Midbrain (tissue), 1 donor: Measurements from ENCODE around the gene NCKAP5.
"Not testable (repeated sequence)": the region's sequence is repeated elsewhere in the genome, so short reads cannot be mapped to it uniquely, and the experiment has no call there.

ENCODE experiments used
- DNase-seq: peaks from one replicate; lab custom pipeline; 2025; lab: John Stamatoyannopoulos, UW

The NCKAP5 gene

DNA sequence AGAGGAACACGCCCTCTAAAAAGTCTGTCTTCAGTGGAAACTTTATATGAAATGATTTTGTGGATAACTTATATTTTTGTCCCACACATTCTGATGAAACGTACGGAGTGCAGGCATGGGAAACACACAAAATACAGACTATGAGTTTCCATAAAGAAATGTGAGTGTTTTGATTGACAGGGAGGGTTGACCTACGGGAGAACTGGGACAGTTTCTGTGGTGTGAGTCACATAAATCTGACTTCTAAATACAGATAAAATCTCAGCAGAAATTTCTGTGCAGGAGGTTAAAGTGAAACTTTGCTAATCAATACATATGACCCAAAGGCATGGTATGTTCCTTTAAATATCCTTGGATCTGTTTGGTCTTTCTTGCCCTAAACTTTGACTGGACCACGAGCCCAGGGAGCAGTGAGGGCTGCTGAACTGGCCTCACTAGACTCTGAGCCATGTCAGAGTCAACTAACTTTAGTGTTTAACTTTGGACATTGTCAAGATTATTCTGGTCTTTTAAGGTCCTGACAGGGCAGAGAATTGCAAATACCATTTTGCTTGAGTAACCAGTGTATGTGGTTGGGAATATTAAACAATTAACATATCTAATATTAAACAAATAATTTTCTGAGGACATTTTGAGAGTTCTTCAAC lies 691.4 kb downstream of the NCKAP5 start:
- no peak for DNase-seq

DNA sequence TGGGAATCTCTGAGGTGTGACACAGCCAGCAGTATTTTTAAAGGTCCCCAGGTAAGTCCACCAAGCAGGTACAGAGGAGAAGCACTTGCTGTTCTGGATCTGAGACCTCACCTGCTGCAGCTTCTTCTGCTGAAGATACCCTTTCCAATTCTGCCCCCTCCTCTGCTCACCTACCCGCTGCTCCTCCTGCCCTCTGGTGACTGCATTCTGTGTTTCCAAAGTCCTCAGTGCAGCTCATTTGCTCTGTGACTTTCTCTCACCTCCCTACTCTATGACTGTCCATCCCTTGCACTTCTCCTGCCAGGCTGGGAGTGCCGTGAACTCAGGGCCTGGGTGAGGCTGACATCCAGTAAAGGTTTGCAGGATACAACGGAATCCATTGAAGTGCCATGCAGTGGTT lies 693.1 kb downstream of the NCKAP5 start:
- DNase-seq = no peak

DNA sequence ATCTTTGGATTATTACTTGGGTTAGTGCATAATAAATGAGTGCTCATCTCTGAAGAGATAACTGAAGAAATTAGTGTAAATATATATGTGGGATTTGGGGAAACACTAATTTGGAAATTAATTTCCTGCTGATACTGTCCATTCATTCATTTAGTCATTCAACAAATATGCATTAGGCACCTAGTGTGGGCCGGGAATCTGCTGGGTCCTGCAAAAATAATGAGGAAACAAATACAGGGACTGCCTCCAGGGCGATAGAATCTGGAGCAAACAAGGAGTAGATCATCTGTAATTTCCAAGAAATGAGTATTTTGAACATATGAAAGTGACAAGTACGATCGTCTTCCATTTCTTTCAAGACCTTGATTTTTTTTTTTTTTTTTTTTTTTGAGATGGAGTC lies 694.5 kb downstream of the NCKAP5 start:
- no peak for DNase-seq

GRCh38 chr2:132871831-132872230 lies 696.4 kb downstream of the NCKAP5 start:
- no peak for DNase-seq

DNA sequence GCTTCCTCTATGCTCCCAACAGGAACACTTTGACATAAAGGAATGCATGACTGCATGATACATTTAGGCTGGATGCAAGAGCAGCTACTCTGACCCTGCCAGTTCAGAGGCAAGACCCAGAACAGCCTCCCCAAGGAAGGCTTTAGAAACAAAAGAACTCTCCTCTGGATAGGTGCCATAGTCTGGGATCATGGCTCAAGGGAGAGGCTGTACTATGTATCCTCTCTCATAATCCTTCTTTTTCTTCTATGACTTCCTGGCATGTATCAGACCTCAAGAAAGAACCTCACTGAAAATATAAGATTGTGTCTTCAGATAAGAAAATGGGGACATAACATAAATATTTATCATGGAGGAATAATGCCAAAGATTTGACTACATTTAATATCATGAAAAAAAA lies 704.3 kb downstream of the NCKAP5 start:
- DNase-seq = no peak

GRCh38 chr2:132860220-132860619 lies 708.0 kb downstream of the NCKAP5 start:
- no peak for DNase-seq

DNA sequence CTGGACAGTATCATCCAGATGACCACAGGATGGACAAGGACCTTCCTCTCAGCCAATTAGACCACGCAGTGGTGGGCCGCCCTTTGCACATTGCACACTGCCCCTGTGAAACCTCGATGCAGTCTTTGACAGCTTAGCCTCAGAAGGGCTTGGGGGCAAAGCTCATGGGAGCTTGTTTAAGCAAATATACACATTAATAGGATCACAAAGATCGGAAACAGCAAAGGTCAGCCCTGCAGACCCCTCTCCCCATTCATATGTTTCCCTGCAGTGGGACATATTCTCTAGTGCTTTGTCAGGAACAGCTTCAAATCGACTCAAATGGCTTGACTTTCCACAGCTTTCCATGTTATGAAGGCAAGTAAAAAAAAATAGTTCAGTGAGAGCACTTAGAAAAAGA lies 708.7 kb downstream of the NCKAP5 start:
- DNase-seq = no peak

DNA sequence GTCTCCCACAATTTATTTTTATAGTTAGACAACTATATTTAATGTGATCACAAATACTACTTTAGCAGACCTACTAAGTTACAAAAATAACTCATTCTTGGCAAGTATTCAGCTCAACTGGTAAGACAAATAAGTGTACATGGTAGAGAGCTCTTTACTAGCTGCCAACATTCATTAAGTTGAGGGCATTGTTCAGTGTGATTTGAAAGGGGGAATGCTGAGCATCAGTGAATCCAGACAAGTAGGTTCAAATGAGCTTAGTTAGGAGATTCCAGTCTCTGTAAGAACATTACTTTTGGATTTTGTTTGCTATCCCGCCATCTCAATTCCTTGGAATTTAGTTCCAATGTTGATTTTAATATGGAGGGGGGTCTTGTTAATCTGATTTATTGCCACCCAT lies 710.9 kb downstream of the NCKAP5 start:
- DNase-seq = no peak

DNA sequence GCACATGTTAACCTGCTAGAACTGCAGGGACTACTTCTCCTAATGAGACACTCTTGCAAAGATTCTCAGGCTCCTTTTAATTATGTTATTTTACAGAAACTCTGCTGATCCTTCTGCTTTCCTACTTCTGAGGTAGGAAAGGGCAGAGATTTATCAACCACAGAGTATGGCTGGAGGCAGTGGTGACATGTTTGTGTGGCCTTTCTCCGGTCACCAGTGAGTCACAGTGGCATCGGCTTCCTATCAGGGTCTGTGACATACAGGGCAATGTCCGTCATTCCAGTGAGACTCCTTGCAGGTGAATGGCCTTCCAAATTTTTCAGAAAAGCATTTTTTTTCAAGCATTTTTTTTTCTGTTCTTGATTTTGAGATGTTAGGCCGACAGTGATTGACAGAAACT lies 717.6 kb downstream of the NCKAP5 start:
- no peak for DNase-seq

- DNase-seq = no peak
Observed at GRCh38 chr2:132849118-132849517, 719.1 kb downstream of the NCKAP5 start.

GRCh38 chr2:132845339-132845738 lies 722.9 kb downstream of the NCKAP5 start:
- DNase-seq = no peak

DNA sequence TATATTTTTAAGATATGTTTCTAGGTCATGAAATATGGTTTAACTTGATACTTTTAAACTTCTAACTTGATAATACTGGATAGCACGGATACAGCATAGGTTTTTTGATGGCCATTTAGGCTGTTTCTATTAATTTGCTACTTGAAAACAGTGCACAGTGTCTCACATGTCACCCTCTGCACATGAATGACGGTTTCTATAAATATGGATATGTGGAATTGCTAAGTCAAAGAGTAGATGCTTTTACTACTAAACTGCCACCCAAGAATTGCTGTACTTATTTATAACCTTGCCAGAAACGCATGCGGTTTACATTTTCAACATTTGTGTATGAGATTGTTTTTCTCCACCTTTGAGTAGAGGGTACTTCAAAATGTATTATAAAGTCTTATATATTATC lies 723.7 kb downstream of the NCKAP5 start:
- DNase-seq = no peak

DNA sequence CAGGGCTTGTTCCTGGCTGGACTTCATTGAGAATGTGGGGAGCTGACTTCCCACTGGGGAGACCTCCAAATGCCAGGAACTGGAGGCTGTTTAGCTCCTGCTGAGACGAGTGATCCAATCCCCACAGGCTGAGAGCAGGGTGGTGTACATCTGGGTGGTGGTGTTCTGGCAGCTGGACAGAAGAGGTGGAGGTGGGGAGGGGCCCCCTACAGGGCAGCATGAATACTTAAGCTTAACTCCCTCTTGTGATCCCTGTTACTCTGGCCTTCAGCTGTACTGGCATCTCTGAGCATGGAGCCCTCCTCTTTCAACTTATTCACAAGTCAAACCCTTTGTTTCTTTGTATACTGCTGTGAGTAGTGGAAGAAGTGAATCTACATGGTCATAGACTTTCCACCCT lies 730.5 kb downstream of the NCKAP5 start:
- DNase-seq = no peak

DNA sequence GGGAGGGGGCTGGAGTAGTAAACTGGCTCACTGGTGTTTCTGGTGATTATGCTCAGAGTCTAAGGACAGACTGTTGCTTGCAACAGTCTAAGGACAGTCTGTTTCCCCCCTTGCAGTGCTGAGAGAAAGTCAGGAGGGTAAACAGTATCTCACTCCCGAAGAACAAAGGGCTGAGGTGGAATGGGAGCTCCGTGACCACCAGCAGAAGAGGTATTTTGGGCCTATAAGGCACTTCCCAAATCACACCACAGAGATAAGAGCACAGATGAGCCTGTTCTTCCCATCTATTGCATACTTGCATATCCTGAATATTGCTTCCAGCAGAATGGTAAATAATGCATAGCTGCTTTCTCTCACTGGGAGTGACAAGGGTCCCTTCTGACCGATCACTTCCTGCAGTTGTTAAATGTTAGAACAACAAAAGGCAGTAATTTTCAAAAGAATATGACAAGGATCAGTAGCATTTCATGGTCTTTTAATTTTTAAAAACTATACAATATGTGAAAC lies 737.9 kb downstream of the NCKAP5 start:
- DNase-seq = no peak

GRCh38 chr2:132825601-132826000 lies 742.7 kb downstream of the NCKAP5 start:
- no peak for DNase-seq

- no peak for DNase-seq
Observed at GRCh38 chr2:132824716-132825115, 743.5 kb downstream of the NCKAP5 start.

DNA sequence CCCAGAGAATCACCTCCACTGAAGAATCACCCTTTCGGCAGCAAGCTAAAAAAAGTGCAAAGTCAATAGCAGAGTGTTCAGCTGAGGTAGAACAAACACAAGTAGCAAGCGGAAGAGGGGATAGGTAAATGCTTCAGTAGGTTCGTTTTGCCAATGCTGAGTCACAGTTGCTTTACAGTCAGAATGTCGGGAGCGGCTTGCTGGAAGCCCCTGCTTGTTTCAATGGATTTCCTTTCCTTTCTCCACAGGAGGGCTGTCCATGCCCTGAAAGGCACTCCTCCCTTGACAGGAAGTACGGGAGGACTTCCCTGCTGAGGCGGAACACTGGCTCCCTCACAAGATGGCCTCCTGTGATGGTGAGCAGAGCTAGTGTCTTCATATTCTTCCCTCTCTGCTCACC lies 752.0 kb downstream of the NCKAP5 start:
- DNase-seq = no peak

DNA sequence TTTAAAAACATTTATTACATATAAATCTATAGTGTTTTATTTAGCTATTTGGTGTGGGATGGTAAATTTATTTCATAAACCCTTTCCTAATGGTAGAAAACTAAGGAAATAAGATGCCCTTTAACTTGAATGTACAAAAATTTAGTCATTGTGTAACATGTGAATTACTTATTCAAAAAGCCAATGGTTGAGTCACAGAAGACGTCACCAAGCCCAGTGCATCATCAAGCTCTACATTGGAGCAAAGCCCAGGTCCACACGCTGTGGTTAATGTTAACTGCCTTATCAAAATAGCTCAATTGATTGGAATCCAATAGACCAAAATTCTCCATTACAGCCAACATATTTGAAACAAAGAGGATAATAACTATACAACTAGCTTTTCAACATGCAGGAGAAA lies 752.7 kb downstream of the NCKAP5 start:
- no peak for DNase-seq

GRCh38 chr2:132814651-132815050 lies 753.6 kb downstream of the NCKAP5 start:
- DNase-seq = peak; percentile 5

DNA sequence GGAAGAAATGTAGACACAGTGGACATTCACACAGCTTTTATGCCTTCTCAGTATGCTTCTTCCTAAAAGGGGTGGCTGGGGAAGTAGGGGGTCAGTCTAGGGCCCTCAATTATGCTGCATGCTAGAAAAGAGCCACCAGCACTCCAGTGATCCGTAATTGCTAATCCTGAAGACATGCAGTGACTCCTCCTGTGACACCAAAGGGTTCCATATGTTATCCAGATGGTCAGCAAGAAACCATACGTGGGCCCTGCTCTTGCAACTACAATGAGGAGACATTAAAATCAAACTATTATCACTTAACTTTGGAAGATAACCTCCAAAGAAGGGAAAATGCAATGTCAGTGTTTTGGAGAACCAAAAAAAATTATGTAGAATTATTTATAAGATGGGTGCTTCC lies 754.8 kb downstream of the NCKAP5 start:
- no peak for DNase-seq

DNA sequence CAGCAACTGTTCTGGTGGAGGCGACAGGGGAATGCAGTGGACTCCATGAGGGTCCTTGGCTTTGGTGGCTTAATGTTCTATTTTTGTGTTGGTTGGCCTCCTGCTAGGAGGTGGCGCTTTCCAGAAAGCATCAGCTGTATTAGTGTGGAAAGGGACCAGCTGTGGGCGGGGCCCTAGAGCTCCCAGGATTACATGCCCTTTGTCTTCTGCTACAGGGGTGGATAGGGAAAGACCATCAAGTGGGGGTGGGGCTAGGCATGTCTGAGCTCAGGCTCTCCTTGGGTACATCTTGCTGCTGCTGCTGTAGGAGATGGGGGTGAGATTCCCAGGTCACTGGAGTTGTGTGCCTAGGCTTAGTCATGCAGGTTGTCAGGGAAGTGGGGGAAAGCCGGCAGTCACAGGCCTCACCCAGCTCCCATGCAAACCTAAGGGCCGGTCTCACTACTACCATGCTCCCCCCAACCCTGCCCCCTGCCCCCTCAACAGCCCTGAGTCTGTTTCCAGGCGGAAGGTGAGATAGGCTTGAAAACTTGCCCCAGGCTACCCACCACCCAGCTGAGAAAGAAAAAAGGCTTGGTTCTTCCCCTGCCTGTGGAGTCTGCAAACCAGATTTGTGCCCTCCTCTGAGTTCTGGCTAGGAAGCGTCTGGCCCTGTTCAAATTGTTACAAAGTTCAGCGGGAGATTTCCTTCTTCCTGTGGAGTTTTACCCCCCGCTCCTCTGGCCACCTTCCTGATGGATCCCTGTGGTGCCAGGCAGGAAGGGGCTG lies 756.9 kb downstream of the NCKAP5 start:
- no peak for DNase-seq

DNA sequence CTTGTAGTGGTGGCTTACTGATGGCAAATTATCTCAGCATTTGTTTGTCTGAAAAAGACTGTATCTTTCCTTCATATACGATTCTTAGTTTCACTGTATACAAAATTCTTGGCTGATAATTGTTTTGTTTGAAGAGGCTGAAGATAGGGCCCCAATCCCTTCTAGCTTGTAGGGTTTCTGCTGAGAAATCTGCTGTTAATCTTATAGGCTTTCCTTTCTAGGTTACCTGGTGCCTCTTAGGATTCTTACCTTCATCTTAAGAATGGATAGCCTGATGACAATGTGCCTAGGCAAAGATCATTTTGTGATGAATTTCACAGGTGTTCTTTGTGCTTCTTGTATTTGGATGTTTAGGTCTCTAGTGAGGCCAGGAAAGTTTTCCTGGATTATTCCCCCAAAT lies 758.3 kb downstream of the NCKAP5 start:
- DNase-seq = not testable (repeated sequence)

GRCh38 chr2:132804051-132804450 lies 764.2 kb downstream of the NCKAP5 start:
- peak; percentile 52 for DNase-seq

DNA sequence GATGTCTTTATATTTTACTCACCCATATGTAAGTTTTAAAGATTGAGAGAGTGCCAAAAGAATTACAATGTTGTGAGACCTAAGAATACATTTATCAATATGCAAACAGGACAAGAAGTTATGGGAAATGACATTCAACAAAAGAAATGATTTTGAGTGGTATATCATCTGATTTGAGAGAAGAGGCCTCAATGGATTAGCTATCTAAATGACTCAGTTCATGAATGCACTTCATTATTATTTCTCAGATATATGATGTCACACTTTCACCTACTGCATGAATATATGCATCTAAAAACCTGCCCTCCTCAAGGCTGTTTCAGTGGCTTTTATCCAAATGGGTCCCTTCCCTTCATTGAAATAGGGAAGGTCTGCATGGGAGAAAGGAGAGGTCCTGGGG lies 769.9 kb downstream of the NCKAP5 start:
- DNase-seq = no peak
